GM18909 (cell line): ENCODE measurements around the gene AIMP1.
"Not testable (repeated sequence)": the region's sequence is repeated elsewhere in the genome, so short reads cannot be mapped to it uniquely, and the experiment has no call there.

Experiments
- ATAC-seq: cut with Tn5 transposase; IDR thresholded peaks from one replicate; pipeline ENCODE4 v1.9.1; 2021; ENCODE audit warnings: mild to moderate bottlenecking; ENCODE audit not compliant: unreplicated experiment, poor library complexity

AIMP1 gene

GRCh38 chr4:106398898-106399297 is 82.5 kb downstream of the AIMP1 start:
- ATAC-seq = not testable (repeated sequence)
